Smooth muscle cell (in vitro differentiated cells): ENCODE results near the gene PADI4. TPM values are rescaled to one million over a fixed set of nuclear protein-coding genes. Genes with fewer than 3 reads are reported as not detected.

Experiments used
- DNase-seq: peaks from one replicate; lab custom pipeline; 2025; ENCODE audit not compliant: unreplicated experiment; lab: John Stamatoyannopoulos, UW
- H2AFZ ChIP-seq: fragments of 200-600 bp; sonication (generic); 2 replicates; pipeline ENCODE4 v1.6.0; 2016; ENCODE audit warnings: antibody characterized with exemption, low read depth, mild to moderate bottlenecking
- H3F3A ChIP-seq: fragments of 200-600 bp; sonication (generic); 2 replicates; pipeline ENCODE4 v1.6.0; 2017; ENCODE audit warnings: antibody characterized with exemption, low read depth
- H3K27ac ChIP-seq: fragments of 200-600 bp; sonication (generic); 2 replicates; pipeline ENCODE4 v1.5.1; 2016; ENCODE audit warnings: low read depth, mild to moderate bottlenecking
- H3K27me3 ChIP-seq: fragments of 200-600 bp; sonication (generic); 2 replicates; pipeline ENCODE4 v1.6.1; 2016; ENCODE audit warnings: low read depth, mild to moderate bottlenecking
- H3K36me3 ChIP-seq: fragments of 200-600 bp; sonication (generic); 2 replicates; pipeline ENCODE4 v1.5.1; 2016; ENCODE audit warnings: low read depth
- H3K4me1 ChIP-seq: fragments of 200-600 bp; sonication (generic); 2 replicates; pipeline ENCODE4 v1.5.1; 2016; ENCODE audit warnings: low read depth
- H3K4me2 ChIP-seq: fragments of 200-600 bp; sonication (generic); 2 replicates; pipeline ENCODE4 v1.6.0; 2016; ENCODE audit warnings: mild to moderate bottlenecking
- H3K4me3 ChIP-seq: fragments of 200-600 bp; sonication (generic); 2 replicates; pipeline ENCODE4 v1.5.1; 2016; ENCODE audit warnings: mild to moderate bottlenecking
- H3K79me2 ChIP-seq: fragments of 200-600 bp; sonication (generic); 2 replicates; pipeline ENCODE4 v1.6.0; 2016; ENCODE audit warnings: low read depth, mild to moderate bottlenecking
- H3K9ac ChIP-seq: fragments of 200-600 bp; sonication (generic); 2 replicates; pipeline ENCODE4 v1.6.0; 2016; ENCODE audit warnings: low read depth
- H3K9me3 ChIP-seq: fragments of 200-600 bp; sonication (generic); replicated peaks from 2 replicates; pipeline ENCODE4 v1.5.1; 2016; ENCODE audit warnings: low read depth
- H4K20me1 ChIP-seq: fragments of 200-600 bp; sonication (generic); 2 replicates; pipeline ENCODE4 v1.6.0; 2016; ENCODE audit warnings: low read depth
- WGBS: methylation state at CpG from one replicate; pipeline ENCODE4 v1.1.7; 2016; ENCODE audit warnings: low lambda C conversion rate; 5-methylcytosine and 5-hydroxymethylcytosine counted together
- polyA plus RNA-seq: library from polyadenylated mRNA; unstranded; fragments of >200 nt; fragmentation: Nextera tagmentation; extraction: Ambion mirVana; gene quantifications from 2 replicates; pipeline ENCODE4 v1.2.1, GENCODE V29; 2016
- total RNA-seq: library from RNA; depleted of rRNA; stranded (reverse); fragments of >200 nt; gene quantifications from 2 replicates; pipeline ENCODE4 v1.2.3, GENCODE V29; 2014
- TF ChIP-seq, protein P1 (sequence below): fragments of 200-600 bp; sonication (generic); IDR thresholded peaks from 2 replicates; pipeline ENCODE4 v1.5.1; 2017; ENCODE audit warnings: borderline replicate concordance, mild to moderate bottlenecking, antibody characterized with exemption; ENCODE audit not compliant: insufficient read depth, poor library complexity, severe bottlenecking

PADI4 gene
- total and polyA plus RNA-seq, 2 experiments from 2014 or later = not detected

DNA sequence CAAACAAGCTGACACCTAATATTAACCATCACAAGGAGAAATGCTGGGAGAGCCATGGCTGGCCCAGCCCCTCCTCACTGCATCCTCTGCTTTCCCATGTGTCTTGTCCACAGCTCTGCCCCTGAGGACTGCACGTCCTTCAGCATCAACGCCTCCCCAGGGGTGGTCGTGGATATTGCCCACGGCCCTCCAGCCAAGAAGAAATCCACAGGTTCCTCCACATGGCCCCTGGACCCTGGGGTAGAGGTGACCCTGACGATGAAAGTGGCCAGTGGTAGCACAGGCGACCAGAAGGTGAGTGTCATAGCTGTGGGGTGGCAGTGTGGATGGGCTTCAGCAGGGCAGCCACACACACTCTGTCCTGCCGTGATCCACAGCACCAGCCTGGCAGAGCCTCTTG lies 22.9 kb downstream of the PADI4 start:
- TF ChIP-seq, protein P1, sequence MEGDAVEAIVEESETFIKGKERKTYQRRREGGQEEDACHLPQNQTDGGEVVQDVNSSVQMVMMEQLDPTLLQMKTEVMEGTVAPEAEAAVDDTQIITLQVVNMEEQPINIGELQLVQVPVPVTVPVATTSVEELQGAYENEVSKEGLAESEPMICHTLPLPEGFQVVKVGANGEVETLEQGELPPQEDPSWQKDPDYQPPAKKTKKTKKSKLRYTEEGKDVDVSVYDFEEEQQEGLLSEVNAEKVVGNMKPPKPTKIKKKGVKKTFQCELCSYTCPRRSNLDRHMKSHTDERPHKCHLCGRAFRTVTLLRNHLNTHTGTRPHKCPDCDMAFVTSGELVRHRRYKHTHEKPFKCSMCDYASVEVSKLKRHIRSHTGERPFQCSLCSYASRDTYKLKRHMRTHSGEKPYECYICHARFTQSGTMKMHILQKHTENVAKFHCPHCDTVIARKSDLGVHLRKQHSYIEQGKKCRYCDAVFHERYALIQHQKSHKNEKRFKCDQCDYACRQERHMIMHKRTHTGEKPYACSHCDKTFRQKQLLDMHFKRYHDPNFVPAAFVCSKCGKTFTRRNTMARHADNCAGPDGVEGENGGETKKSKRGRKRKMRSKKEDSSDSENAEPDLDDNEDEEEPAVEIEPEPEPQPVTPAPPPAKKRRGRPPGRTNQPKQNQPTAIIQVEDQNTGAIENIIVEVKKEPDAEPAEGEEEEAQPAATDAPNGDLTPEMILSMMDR = no peak
- Histone ChIP-seq H3K27ac (no peak overlapping the region), H3F3A (no peaks in the 10 kb centered on the region), H3K9ac (no peak overlapping the region), H2AFZ (no peak overlapping the region), H3K36me3 (no peaks in the 10 kb centered on the region), H3K4me3 (no peak overlapping the region), H3K79me2 (no peaks in the 10 kb centered on the region), H3K9me3 (peaks cover 3% of the 10 kb centered on the region), H3K27me3 (no peaks in the 10 kb centered on the region), H4K20me1 (no peaks in the 10 kb centered on the region), H3K4me2 (no peak overlapping the region), H3K4me1 (no peaks in the 10 kb centered on the region)
- WGBS = 85% methylated on average over 7 of the region's 7 CpGs
- no peak for DNase-seq

DNA sequence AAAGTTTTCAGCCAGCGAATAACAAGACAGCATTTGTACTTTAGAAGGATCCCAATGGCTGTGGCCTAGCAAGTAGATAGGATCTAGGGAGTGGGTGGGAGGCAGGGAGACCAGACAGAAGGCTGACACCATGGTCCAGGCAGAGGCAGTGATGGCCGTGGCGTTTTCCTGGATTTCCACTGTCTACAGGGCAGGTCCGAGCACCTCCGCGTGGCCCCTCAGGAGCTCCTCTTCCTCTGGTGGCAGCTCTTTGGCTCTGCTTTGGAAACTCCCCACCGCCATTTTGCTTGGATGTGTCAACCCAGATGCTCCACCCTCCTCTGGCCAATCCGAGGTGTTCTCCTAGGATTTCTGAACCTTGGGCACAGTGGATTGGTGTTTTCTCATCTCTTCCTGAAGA lies 25.1 kb downstream of the PADI4 start:
- Histone ChIP-seq H3K79me2 (no peaks in the 10 kb centered on the region), H3K27ac (no peak overlapping the region), H4K20me1 (no peaks in the 10 kb centered on the region), H3F3A (no peaks in the 10 kb centered on the region), H3K36me3 (no peaks in the 10 kb centered on the region), H3K9ac (no peak overlapping the region), H2AFZ (no peak overlapping the region), H3K9me3 (peaks cover 3% of the 10 kb centered on the region), H3K4me1 (no peaks in the 10 kb centered on the region), H3K4me3 (no peak overlapping the region), H3K4me2 (no peak overlapping the region), H3K27me3 (no peaks in the 10 kb centered on the region)
- DNase-seq = no peak
- TF ChIP-seq, protein P1 = no peak
- 95% methylated on average over 8 of the region's 8 CpGs for WGBS

DNA sequence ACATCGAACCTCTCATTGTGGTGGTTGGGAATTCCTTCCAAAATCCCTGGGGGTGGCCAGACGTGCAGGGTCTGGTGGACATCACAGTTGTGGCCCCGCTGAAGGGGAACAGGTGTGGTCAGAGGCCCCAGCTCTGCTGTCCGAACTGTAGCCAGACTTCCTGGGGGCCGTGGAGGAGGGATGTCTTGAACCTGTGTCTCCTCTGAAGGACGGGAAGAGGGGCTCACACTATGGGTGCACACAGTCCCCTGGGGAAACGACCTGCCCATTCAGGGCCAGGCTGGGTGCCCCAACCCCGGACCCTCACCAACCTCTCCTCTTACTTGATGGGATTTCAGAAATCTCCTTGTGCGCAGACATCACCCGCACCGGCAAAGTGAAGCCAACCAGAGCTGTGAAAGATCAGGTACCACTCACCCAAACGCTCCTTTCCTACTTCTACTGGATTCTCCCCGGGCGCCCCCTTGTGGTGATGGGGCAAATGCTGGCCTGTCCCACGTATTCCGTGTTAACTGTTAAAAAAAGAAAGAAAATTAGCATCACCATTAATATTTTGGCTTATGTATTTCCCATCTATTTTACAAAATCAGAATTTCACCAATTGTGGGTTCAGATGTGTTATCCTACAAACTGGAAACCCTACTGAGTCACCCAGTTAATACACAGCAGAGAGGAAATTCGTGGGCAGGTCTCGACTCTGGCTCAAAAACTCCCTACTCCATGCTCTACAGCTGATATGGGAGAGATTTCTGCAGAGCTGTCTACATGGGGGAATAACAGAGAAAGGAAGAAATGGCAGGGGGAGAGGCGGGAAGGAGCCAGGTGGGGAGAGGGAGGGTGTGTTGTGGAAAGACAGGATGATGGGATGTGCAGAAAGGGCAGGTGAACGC lies 28.1 kb downstream of the PADI4 start:
- no peaks in the 10 kb centered on the region for H3K79me2 ChIP-seq
- no peaks in the 10 kb centered on the region for H4K20me1 ChIP-seq
- no peaks in the 10 kb centered on the region for H3K36me3 ChIP-seq
- no peak overlapping the region for H3K4me2 ChIP-seq
- WGBS = 45% methylated on average over 19 of the region's 20 CpGs
- no peaks in the 10 kb centered on the region for H3K4me1 ChIP-seq
- no peak overlapping the region for H3K4me3 ChIP-seq
- no peak overlapping the region for H3K27ac ChIP-seq
- H2AFZ ChIP-seq = no peak overlapping the region
- TF ChIP-seq, protein P1 = peak; percentile 92
- DNase-seq = peak; percentile 13
- H3F3A ChIP-seq = no peaks in the 10 kb centered on the region
- no peak overlapping the region for H3K9ac ChIP-seq
- H3K27me3 ChIP-seq = peaks cover 3% of the 10 kb centered on the region
- H3K9me3 ChIP-seq = no peaks in the 10 kb centered on the region
